GM23248 (cell line): ENCODE measurements around the gene USF2. TPM values are rescaled to one million over a fixed set of nuclear protein-coding genes. Genes with fewer than 3 reads are reported as not detected.

Source experiments
- DNase-seq: peaks from one replicate; pipeline ENCODE4 v3.0.0-alpha.2; 2015
- H2AFZ ChIP-seq: fragments of 200-600 bp; sonication (generic); 2 replicates; pipeline ENCODE4 v1.6.1; 2016; ENCODE audit warnings: antibody characterized with exemption
- H3F3A ChIP-seq: fragments of 200-600 bp; sonication (generic); 2 replicates; pipeline ENCODE4 v1.6.1; 2016; ENCODE audit warnings: mild to moderate bottlenecking, antibody characterized with exemption, mixed run types; ENCODE audit not compliant: insufficient read depth
- H3K27ac ChIP-seq: fragments of 200-600 bp; sonication (generic); 2 replicates; pipeline ENCODE4 v1.5.1; 2016; ENCODE audit warnings: mild to moderate bottlenecking
- H3K27me3 ChIP-seq: fragments of 200-600 bp; sonication (generic); replicated peaks from 2 replicates; pipeline ENCODE4 v1.6.1; 2016; ENCODE audit warnings: mild to moderate bottlenecking; ENCODE audit not compliant: insufficient read depth
- H3K36me3 ChIP-seq: fragments of 200-600 bp; sonication (generic); 2 replicates; pipeline ENCODE4 v1.6.1; 2016; ENCODE audit warnings: low read depth, mild to moderate bottlenecking
- H3K4me1 ChIP-seq: fragments of 200-600 bp; sonication (generic); 2 replicates; pipeline ENCODE4 v1.6.1; 2016; ENCODE audit warnings: mild to moderate bottlenecking; ENCODE audit not compliant: insufficient read depth
- H3K4me2 ChIP-seq: fragments of 200-600 bp; sonication (generic); one replicate; pipeline ENCODE4 v1.6.1; 2016; ENCODE audit warnings: mild to moderate bottlenecking; ENCODE audit not compliant: unreplicated experiment
- H3K4me3 ChIP-seq: fragments of 200-600 bp; sonication (generic); 2 replicates; pipeline ENCODE4 v1.5.1; 2016; ENCODE audit warnings: mild to moderate bottlenecking
- H3K79me2 ChIP-seq: fragments of 200-600 bp; sonication (generic); 2 replicates; pipeline ENCODE4 v1.6.1; 2016; ENCODE audit warnings: mild to moderate bottlenecking; ENCODE audit not compliant: insufficient read depth
- H3K9ac ChIP-seq: fragments of 200-600 bp; sonication (generic); 2 replicates; pipeline ENCODE4 v1.6.1; 2016; ENCODE audit warnings: mild to moderate bottlenecking
- H3K9me2 ChIP-seq: fragments of 200-600 bp; sonication (generic); 2 replicates; pipeline ENCODE4 v1.6.1; 2016; ENCODE audit warnings: mixed run types, mild to moderate bottlenecking, moderate library complexity; ENCODE audit not compliant: insufficient read depth
- H3K9me3 ChIP-seq: fragments of 200-600 bp; sonication (generic); one replicate; pipeline ENCODE4 v1.6.1; 2017; ENCODE audit warnings: low read depth
- H4K20me1 ChIP-seq: fragments of 200-600 bp; sonication (generic); 2 replicates; pipeline ENCODE4 v1.6.0; 2016; ENCODE audit not compliant: insufficient read depth
- EZH2 ChIP-seq: fragments of 200-600 bp; sonication (generic); IDR thresholded peaks from 2 replicates; pipeline ENCODE4 v1.6.1; 2018; ENCODE audit warnings: antibody characterized with exemption, mild to moderate bottlenecking; ENCODE audit not compliant: insufficient read depth, poor library complexity, severe bottlenecking
- EZH2phosphoT487 ChIP-seq: fragments of 200-600 bp; sonication (generic); IDR thresholded peaks from 2 replicates; pipeline ENCODE4 v1.6.1; 2018; ENCODE audit warnings: antibody characterized with exemption, moderate library complexity, mild to moderate bottlenecking, low read depth; ENCODE audit not compliant: insufficient read depth
- WGBS, 2 experiments: methylation state at CpG; one replicate each; pipeline ENCODE4 v1.1.6; 2015 to 2017; ENCODE audit warnings: low lambda C conversion rate in 2 of 2, low coverage in 1 of 2; ENCODE audit errors: missing lambda C conversion rate in 2 of 2; 5-methylcytosine and 5-hydroxymethylcytosine counted together
- in situ Hi-C: fragments of 300-500 bp; cut with MboI; formaldehyde crosslinking; loops from 2 replicates; pipeline ENCODE4 v1.15.0; 2020
- polyA plus RNA-seq: library from polyadenylated mRNA; unstranded; fragments of >200 nt; fragmentation: Nextera tagmentation; extraction: Ambion mirVana; gene quantifications from 2 replicates; pipeline ENCODE4 v1.2.1, GENCODE V29; 2016
- total RNA-seq: library from RNA; depleted of rRNA; stranded (reverse); fragments of >200 nt; shearing (Covaris generic); gene quantifications from 2 replicates; pipeline ENCODE4 v1.2.3, GENCODE V29; 2014

The USF2 gene
- total and polyA plus RNA-seq, 2 experiments from 2014 or later, result 10.4 to 64.6 TPM

DNA sequence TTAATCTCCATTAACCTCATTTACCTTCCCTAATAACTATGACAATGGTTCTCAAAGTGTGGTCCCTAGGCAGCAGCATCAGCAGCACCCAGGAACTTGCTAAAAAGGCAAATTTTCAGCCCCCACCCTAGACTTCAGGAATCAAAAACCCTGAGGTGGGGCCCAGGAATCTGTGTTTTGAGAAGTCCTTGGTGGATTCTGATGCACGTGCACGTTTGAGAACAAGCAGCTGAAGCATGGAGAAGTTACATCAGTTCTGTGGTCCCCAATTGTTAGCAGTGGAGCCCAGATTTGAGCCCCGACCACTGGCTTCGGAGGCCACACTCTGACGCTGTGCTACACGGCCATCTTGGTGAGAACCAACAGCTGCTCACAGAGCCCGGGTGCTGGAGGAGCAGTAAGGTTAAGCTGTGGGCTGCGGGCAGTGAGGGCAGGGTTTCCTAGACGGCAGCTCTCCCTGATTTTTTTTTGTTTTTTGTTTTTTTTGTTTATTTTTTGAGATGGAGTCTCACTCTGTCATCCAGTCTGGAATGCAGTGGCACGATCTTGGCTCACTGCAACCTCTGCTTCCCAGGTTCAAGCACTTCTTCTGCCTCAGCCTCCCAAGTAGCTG lies 46.2 kb downstream of the USF2 start:
- no peak overlapping the region for H3K27ac ChIP-seq
- H3K4me1 ChIP-seq, result peaks cover 10% of the 10 kb centered on the region
- 87 to 89% methylated on average over 10 of the region's 10 CpGs for WGBS, 2 experiments

DNA sequence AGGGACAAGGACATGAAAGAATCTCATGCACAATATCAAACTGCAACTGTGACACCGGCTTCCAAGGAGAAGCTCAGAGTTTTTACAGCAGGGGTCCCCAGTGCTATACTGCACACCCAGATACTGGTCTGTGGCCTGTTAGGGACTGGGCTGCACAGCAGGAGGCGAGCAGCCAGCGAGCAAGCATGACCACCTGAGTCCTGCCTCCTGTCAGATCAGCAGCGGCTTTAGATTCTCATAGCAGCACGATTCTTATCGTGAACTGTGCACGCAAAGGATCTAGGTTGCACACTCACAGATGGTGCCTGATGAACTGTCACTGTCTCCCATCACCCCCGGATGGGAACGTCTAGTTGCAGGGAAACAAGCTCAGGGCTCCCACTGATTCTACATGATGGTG lies 47.1 kb downstream of the USF2 start:
- Histone ChIP-seq H3K27me3 (no peaks in the 10 kb centered on the region), H3K79me2 (no peaks in the 10 kb centered on the region), H2AFZ (no peak overlapping the region), H3K27ac (no peak overlapping the region), H3K4me1 (peaks cover 10% of the 10 kb centered on the region), H3K4me2 (no peak overlapping the region), H3K9me2 (no peaks in the 10 kb centered on the region), H3K9ac (no peak overlapping the region), H3K9me3 (no peaks in the 10 kb centered on the region), H3K36me3 (no peaks in the 10 kb centered on the region), H3K4me3 (no peak overlapping the region), H4K20me1 (no peaks in the 10 kb centered on the region), H3F3A (peaks cover 4% of the 10 kb centered on the region; the same call in 1 of the 2 replicates)
- no peak for DNase-seq
- in situ Hi-C loops, result no loop called here
- WGBS, 2 experiments, result 71 to 79% methylated on average over 9 of the region's 9 CpGs
- TF ChIP-seq EZH2phosphoT487 (no peak), EZH2 (no peak)

More for the DNA sequence above, 46.2 kb downstream of the USF2 start:
- Histone ChIP-seq H3K9ac (no peak overlapping the region), H3K9me2 (no peaks in the 10 kb centered on the region), H2AFZ (no peak overlapping the region), H4K20me1 (no peaks in the 10 kb centered on the region), H3K4me3 (no peak overlapping the region), H3K79me2 (no peaks in the 10 kb centered on the region), H3K27me3 (no peaks in the 10 kb centered on the region), H3K36me3 (no peaks in the 10 kb centered on the region), H3K9me3 (no peaks in the 10 kb centered on the region), H3F3A (peaks cover 4% of the 10 kb centered on the region; the same call in 1 of the 2 replicates), H3K4me2 (no peak overlapping the region)
- DNase-seq, result no peak
- in situ Hi-C loops, result no loop called here
- TF ChIP-seq EZH2 (no peak), EZH2phosphoT487 (no peak)

GRCh38 chr19:35316560-35316959 lies 47.8 kb downstream of the USF2 start:
- Histone ChIP-seq H4K20me1 (no peaks in the 10 kb centered on the region), H3K4me1 (peaks cover 10% of the 10 kb centered on the region), H3K27ac (no peak overlapping the region), H3K4me2 (no peak overlapping the region), H3K4me3 (no peak overlapping the region), H3F3A (peaks cover 4% of the 10 kb centered on the region; the same call in 1 of the 2 replicates), H3K9ac (no peak overlapping the region), H3K9me3 (no peaks in the 10 kb centered on the region), H3K9me2 (no peaks in the 10 kb centered on the region), H2AFZ (no peak overlapping the region), H3K27me3 (no peaks in the 10 kb centered on the region), H3K79me2 (no peaks in the 10 kb centered on the region), H3K36me3 (no peaks in the 10 kb centered on the region)
- in situ Hi-C loops, result no loop called here
- TF ChIP-seq EZH2, result no peak
- no peak for TF ChIP-seq EZH2phosphoT487
- WGBS, 2 experiments, result 83 to 95% methylated on average over 9 of the region's 9 CpGs
- DNase-seq, result no peak

DNA sequence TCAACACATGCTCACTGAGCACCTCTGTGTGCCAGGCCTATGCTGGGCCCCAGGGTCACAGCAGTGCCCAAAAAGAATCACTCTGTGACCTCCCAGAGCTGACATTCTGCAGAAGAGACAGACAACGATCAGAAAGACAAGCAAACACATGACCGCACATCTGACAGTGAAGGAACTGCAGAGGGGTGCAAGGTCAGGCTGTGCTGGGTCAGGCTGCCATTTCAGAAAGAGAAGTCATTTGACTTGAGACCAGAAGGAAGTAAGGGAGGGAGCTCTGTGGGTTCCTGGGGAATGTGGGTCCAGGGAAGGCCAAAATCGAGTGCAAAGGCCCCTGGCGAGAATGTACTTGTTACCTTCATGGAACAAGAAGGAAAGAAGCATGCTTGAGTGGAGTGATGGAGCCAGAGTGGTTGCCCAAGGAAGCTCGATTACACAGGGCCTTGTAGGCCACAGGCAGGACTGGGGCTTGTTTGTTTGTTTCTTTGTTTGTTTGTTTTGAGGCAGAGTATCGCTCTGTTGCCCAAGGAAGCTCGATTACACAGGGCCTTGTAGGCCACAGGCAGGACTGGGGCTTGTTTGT lies 48.8 kb downstream of the USF2 start:
- DNase-seq, result no peak
- H3K4me3 ChIP-seq, result no peak overlapping the region

More for the DNA sequence above, 48.8 kb downstream of the USF2 start:
- no peak overlapping the region for H3K27ac ChIP-seq
- H3K4me1 ChIP-seq, result peaks cover 10% of the 10 kb centered on the region
- no peaks in the 10 kb centered on the region for H3K9me2 ChIP-seq
- H4K20me1 ChIP-seq, result no peaks in the 10 kb centered on the region
- H3F3A ChIP-seq, result peaks cover 4% of the 10 kb centered on the region; the same call in 1 of the 2 replicates
- no peaks in the 10 kb centered on the region for H3K36me3 ChIP-seq
- TF ChIP-seq EZH2phosphoT487 (no peak), EZH2 (no peak)
- H2AFZ ChIP-seq, result no peak overlapping the region
- no peak overlapping the region for H3K4me2 ChIP-seq
- in situ Hi-C loops, result no loop called here
- no peaks in the 10 kb centered on the region for H3K79me2 ChIP-seq
- WGBS, 2 experiments, result 83 to 86% methylated on average over 7 of the region's 7 CpGs
- no peak overlapping the region for H3K9ac ChIP-seq
- H3K27me3 ChIP-seq, result no peaks in the 10 kb centered on the region
- no peaks in the 10 kb centered on the region for H3K9me3 ChIP-seq
